Upper lobe of left lung (tissue), 4 donors: ENCODE measurements around the gene TRIM67.

ENCODE experiments used
- CTCF ChIP-seq, 6 experiments: fragments of 450-650 bp in 4 of 6; fragments of 200-600 bp in 2 of 6; sonication (generic) in 2 of 6; IDR thresholded peaks; one replicate each; pipeline ENCODE4 v1.5.1; 2016 to 2019; ENCODE audit warnings: antibody characterized with exemption in 6 of 6
- EP300 ChIP-seq, 4 donors: sonication (generic); formaldehyde crosslinking; IDR thresholded peaks; one replicate each; pipeline ENCODE4 v1.5.1; 2017; ENCODE audit warnings: antibody characterized with exemption in 4 of 4, control low read depth in 2 of 4

- TF ChIP-seq CTCF (IDR thresholded peaks at IDR 0.05): no peak
- no peak for TF ChIP-seq EP300 (IDR thresholded peaks at IDR 0.05)
Observed at GRCh38 chr1:231266811-231267322, 105.0 kb downstream of the TRIM67 start.
